Measurements from ENCODE around the gene SHISA7.

Gene SHISA7

GRCh38 chr19:55385724-55386492, 57.2 kb downstream of the SHISA7 start, which contains the start of gene RPL28:
Gene RPL28, plus strand, starts transcription at chr19:55385932. Its CDS starts 426 bp downstream, at chr19:55386358.
- peak; percentile 99 for DNase-seq

- DNase-seq = peak; percentile 97
Observed at GRCh38 chr19:55384920-55385723, 58.0 kb downstream of the SHISA7 start.

- DNase-seq = peak; percentile 79
Observed at GRCh38 chr19:55384131-55384919, 58.8 kb downstream of the SHISA7 start, which contains the start of gene TMEM238. Gene TMEM238, minus strand, starts transcription at chr19:55384292. Its CDS starts 33 bp downstream, at chr19:55384259.

GRCh38 chr19:55383279-55384130, 59.6 kb downstream of the SHISA7 start:
- DNase-seq = peak; percentile 80

GRCh38 chr19:55382522-55383054, 60.5 kb downstream of the SHISA7 start:
- DNase-seq = no peak

- no peak for DNase-seq
Observed at GRCh38 chr19:55382013-55382412, 61.1 kb downstream of the SHISA7 start.

GRCh38 chr19:55379174-55379573, 63.9 kb downstream of the SHISA7 start:
- no peak for DNase-seq
